NB4 (cell line): Measurements from ENCODE around the gene SLCO2A1.
A peak's percentile ranks its signal among the peaks of the same experiment; 100 is the strongest.

ENCODE experiments used
- DNase-seq: peaks from one replicate; pipeline ENCODE4 v3.0.0; 2010; ENCODE audit warnings: low read depth
- H3K4me3 ChIP-seq: one replicate; pipeline ENCODE4 v1.5.1; 2011; ENCODE audit warnings: mild to moderate bottlenecking, low read depth, low read length, moderate library complexity
- CTCF ChIP-seq: IDR thresholded peaks from one replicate; pipeline ENCODE4 v1.5.1; 2012; ENCODE audit warnings: low read depth, low read length
- MAX ChIP-seq: IDR thresholded peaks from 2 replicates; pipeline ENCODE4 v1.6.1; 2011; ENCODE audit warnings: low read depth, low read length
- MYC ChIP-seq: IDR thresholded peaks from 2 replicates; pipeline ENCODE4 v1.6.1; 2011; ENCODE audit warnings: low read depth, low read length
- POLR2A ChIP-seq: IDR thresholded peaks from 2 replicates; pipeline ENCODE4 v1.6.1; 2011; ENCODE audit warnings: mild to moderate bottlenecking; ENCODE audit not compliant: insufficient read length; ENCODE audit errors: extremely low read depth

Gene SLCO2A1

DNA sequence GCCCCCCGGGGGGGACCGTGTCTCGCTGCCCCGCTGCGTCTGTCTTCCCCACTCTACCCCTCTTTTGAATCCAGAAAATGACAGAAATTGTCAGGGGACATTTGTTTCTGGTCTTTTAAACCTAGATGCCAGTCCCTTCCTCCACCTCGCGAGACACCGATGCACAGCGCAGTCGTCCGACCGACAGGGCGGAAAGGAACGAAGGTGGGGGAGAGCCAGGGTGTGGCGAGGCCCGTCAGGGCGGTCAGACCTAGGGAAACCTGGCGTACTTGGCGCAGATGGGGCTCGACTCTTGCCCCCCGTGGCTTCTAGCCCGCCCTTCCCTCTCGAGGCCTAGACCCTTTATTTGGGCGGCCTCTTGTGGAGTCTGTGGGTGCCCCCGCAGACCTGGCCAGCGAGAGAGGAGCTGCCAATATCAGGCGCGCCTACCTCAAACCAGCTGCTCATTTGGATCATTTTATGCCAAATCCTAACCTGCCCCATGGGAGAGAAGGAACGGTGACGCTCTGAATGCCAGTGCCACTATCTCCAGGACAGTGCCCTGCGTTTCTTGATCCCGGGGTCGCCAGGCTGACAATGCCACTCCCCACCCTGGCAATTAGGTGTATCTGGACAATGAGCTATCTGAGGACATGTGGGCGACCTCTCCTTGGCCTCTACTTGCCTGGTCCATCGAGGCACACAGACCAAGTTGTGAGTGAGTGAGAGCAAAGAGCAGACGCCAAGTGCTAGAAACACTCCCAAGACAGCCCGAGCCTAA is 133.5 kb downstream of the SLCO2A1 start:
- peak; percentile 26 for DNase-seq
- peak overlapping the region; percentile 50 for H3K4me3 ChIP-seq
- no peak for TF ChIP-seq CTCF
- no peak for TF ChIP-seq POLR2A
- TF ChIP-seq MAX = no peak
- no peak for TF ChIP-seq MYC

- peak within 1 kb of the TSS; percentile 60 for H3K4me3 ChIP-seq
- DNase-seq = peak; percentile 78
- TF ChIP-seq POLR2A (no peak), MYC (0 out of 2 replicates have a peak, but pooled peaks have one; percentile 25)
These were observed 134.3 kb downstream of the SLCO2A1 start, which contains the start of gene RAB6B for GRCh38 chr3:133895208-133896001. Gene RAB6B (minus strand): TSS chr3:133895882. CDS start chr3:133895466, 416 bp downstream.

DNA sequence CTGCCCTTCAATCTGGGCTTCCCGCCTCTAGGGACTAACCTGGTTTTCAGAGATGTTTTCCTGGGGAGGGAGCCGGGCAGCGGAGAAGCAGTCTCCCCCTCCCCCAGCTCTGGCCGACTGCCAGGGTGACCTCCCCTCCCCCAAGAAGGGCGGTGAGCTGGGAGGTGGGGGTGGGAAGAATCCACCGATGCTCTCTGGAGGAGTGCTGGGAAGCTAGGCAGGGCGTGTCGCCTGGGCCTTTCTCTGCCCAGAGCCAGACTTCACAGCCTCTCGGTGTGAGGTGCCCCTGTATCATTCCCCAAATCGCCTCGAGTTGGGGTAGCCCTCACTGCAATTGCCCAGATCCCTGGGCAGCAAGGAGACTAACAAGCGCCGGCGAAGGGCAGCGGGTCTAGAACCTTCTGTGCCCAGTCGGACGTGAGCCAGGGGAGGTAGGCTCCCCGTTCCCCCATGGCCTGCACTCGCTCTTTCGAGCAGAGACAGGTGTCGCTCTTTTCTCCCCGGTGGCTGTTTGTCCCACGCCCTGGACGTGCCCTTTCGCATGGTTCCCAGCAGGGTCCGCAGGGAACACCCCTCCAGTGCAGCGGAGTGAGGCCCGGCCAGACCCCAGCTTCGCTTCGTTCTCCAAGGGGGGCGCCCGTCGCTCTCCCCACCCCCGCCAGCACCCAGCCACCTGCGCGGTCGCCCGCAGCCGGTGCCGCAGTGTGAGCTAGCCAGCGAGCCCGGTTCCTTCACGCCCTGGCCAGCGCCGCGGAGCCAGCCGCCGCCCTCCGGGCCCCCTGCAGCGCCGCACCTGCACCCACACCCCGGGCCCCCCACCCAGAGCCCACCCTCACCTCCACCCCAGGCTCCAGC is 135.1 kb downstream of the SLCO2A1 start:
- H3K4me3 ChIP-seq = no peak overlapping the region
- no peak for DNase-seq
- TF ChIP-seq MAX (no peak), MYC (no peak), POLR2A (no peak), CTCF (no peak)

GRCh38 chr3:133893683-133894352 is 135.9 kb downstream of the SLCO2A1 start:
- TF ChIP-seq POLR2A = no peak
- TF ChIP-seq MYC = no peak
- TF ChIP-seq CTCF = no peak
- TF ChIP-seq MAX = no peak
- H3K4me3 ChIP-seq = no peak overlapping the region
- no peak for DNase-seq

GRCh38 chr3:133892541-133893231 is 137.0 kb downstream of the SLCO2A1 start:
- DNase-seq = no peak
- H3K4me3 ChIP-seq = no peak overlapping the region
- TF ChIP-seq POLR2A (no peak), MYC (no peak)
